T-helper 1 cell (primary cell): ENCODE results near the gene SPAG7.

Experiments
- DNase-seq, 5 donors: peaks; one replicate each; pipeline ENCODE4 v3.0.0-alpha.2; 2012 to 2020

SPAG7 gene

GRCh38 chr17:4949321-4950074 lies 18.1 kb downstream of the SPAG7 start:
- peak; percentile 56 to 93 (median 69) for DNase-seq

GRCh38 chr17:4948931-4949320 lies 18.7 kb downstream of the SPAG7 start:
- peak; percentile 58 to 88 (median 61) for DNase-seq

GRCh38 chr17:4948166-4948930 lies 19.3 kb downstream of the SPAG7 start, which contains the start of gene PFN1:
Gene PFN1, minus strand, starts transcription at chr17:4948530. Its CDS starts 136 bp downstream, at chr17:4948394.
- peak; percentile 80 to 95 (median 87) for DNase-seq

- peak; percentile 40 to 87 (median 56) for DNase-seq
These were observed 20.0 kb downstream of the SPAG7 start for GRCh38 chr17:4947411-4948165.

GRCh38 chr17:4947010-4947410 lies 20.6 kb downstream of the SPAG7 start:
- DNase-seq: no peak

GRCh38 chr17:4946312-4946976 lies 21.2 kb downstream of the SPAG7 start:
- DNase-seq: no peak

- DNase-seq: no peak
These were observed 21.7 kb downstream of the SPAG7 start for GRCh38 chr17:4945944-4946280.

- peak; percentile 35 to 85 (median 58) for DNase-seq
These were observed 22.3 kb downstream of the SPAG7 start for GRCh38 chr17:4945176-4945943.

- DNase-seq: no peak
These were observed 23.0 kb downstream of the SPAG7 start for GRCh38 chr17:4944554-4945175.

GRCh38 chr17:4944163-4944553 lies 23.5 kb downstream of the SPAG7 start:
- DNase-seq: peak in 3 of 5 donors; percentile 42 to 85 (median 45)

GRCh38 chr17:4942760-4943508 lies 24.7 kb downstream of the SPAG7 start:
- DNase-seq: no peak

GRCh38 chr17:4941319-4941610 lies 26.4 kb downstream of the SPAG7 start:
- no peak for DNase-seq

GRCh38 chr17:4940555-4941318 lies 26.9 kb downstream of the SPAG7 start:
- peak in 3 of 5 donors; percentile 31 to 56 (median 42) for DNase-seq

GRCh38 chr17:4939796-4940554 lies 27.6 kb downstream of the SPAG7 start, which contains the start of the genes RNF167 and SLC25A11:
Gene RNF167, plus strand, starts transcription at chr17:4940268. Its CDS starts 642 bp downstream, at chr17:4940910.
Gene SLC25A11, minus strand, starts transcription at chr17:4940046. Its CDS starts 136 bp downstream, at chr17:4939910.
- DNase-seq: peak; percentile 91 to 100 (median 95)

GRCh38 chr17:4939546-4939795 lies 28.1 kb downstream of the SPAG7 start:
- peak in 1 of 5 donors; percentile 12 for DNase-seq

- no peak for DNase-seq
These were observed 28.7 kb downstream of the SPAG7 start for GRCh38 chr17:4938688-4939545.

- DNase-seq: no peak
These were observed 29.5 kb downstream of the SPAG7 start for GRCh38 chr17:4938069-4938491.

- DNase-seq: no peak
These were observed 30.1 kb downstream of the SPAG7 start for GRCh38 chr17:4937553-4937952.
